MM.1S (cell line): ENCODE results near the gene ARAP2.

Experiments used
- DNase-seq: peaks from one replicate; pipeline ENCODE4 v3.0.0-alpha.2; 2015
- H2AFZ ChIP-seq: fragments of 300-600 bp; sonication (generic); 2 replicates; pipeline ENCODE4 v1.6.0; 2016; ENCODE audit warnings: antibody characterized with exemption, low read length
- H3F3A ChIP-seq: fragments of 300-600 bp; sonication (generic); 2 replicates; pipeline ENCODE4 v1.6.1; 2016; ENCODE audit warnings: mild to moderate bottlenecking, antibody characterized with exemption, low read length, moderate library complexity, mixed read lengths; ENCODE audit not compliant: insufficient read depth
- H3K27ac ChIP-seq: fragments of 300-600 bp; sonication (generic); 2 replicates; pipeline ENCODE4 v1.5.1; 2016; ENCODE audit warnings: mild to moderate bottlenecking, low read length
- H3K27me3 ChIP-seq: fragments of 300-600 bp; sonication (generic); replicated peaks from 2 replicates; pipeline ENCODE4 v1.6.0; 2016; ENCODE audit warnings: low read length; ENCODE audit not compliant: insufficient read depth
- H3K36me3 ChIP-seq: fragments of 300-600 bp; sonication (generic); replicated peaks from 2 replicates; pipeline ENCODE4 v1.6.1; 2016; ENCODE audit warnings: mild to moderate bottlenecking, low read length, mixed read lengths; ENCODE audit not compliant: insufficient read depth
- H3K4me1 ChIP-seq: fragments of 300-600 bp; sonication (generic); 2 replicates; pipeline ENCODE4 v1.6.1; 2016; ENCODE audit warnings: low read length, mixed read lengths
- H3K4me2 ChIP-seq: fragments of 300-600 bp; sonication (generic); 2 replicates; pipeline ENCODE4 v1.6.0; 2016; ENCODE audit warnings: low read depth, low read length
- H3K4me3 ChIP-seq: fragments of 300-600 bp; sonication (generic); 2 replicates; pipeline ENCODE4 v1.5.1; 2016; ENCODE audit warnings: low read length, mixed read lengths
- H3K79me2 ChIP-seq: fragments of 300-600 bp; sonication (generic); 2 replicates; pipeline ENCODE4 v1.6.1; 2016; ENCODE audit warnings: mixed run types, low read length, mixed read lengths
- H3K9ac ChIP-seq: fragments of 300-600 bp; sonication (generic); 2 replicates; pipeline ENCODE4 v1.6.1; 2016; ENCODE audit warnings: low read length, mixed read lengths
- H3K9me2 ChIP-seq: fragments of 300-600 bp; sonication (generic); replicated peaks from 2 replicates; pipeline ENCODE4 v1.6.1; 2016; ENCODE audit warnings: mild to moderate bottlenecking, low read length, mixed read lengths; ENCODE audit not compliant: insufficient read depth
- H3K9me3 ChIP-seq: fragments of 300-600 bp; sonication (generic); replicated peaks from 2 replicates; pipeline ENCODE4 v1.6.1; 2016; ENCODE audit warnings: mild to moderate bottlenecking, low read length, mixed read lengths; ENCODE audit not compliant: insufficient read depth
- H4K20me1 ChIP-seq: fragments of 300-600 bp; sonication (generic); 2 replicates; pipeline ENCODE4 v1.6.1; 2016; ENCODE audit warnings: mild to moderate bottlenecking, low read length, moderate library complexity, mixed read lengths; ENCODE audit not compliant: insufficient read depth
- CTCF ChIP-seq: fragments of 300-600 bp; sonication (generic); IDR thresholded peaks from 2 replicates; pipeline ENCODE4 v1.5.1; 2016; ENCODE audit warnings: antibody characterized with exemption, low read length, mixed read lengths
- EZH2 ChIP-seq: fragments of 300-600 bp; sonication (generic); optimal IDR thresholded peaks from 2 replicates; pipeline ENCODE3; 2017; ENCODE audit warnings: low read depth, mild to moderate bottlenecking, antibody characterized with exemption, low read length, mixed read lengths
- EZH2phosphoT487 ChIP-seq: fragments of 300-600 bp; sonication (generic); IDR thresholded peaks from 2 replicates; pipeline ENCODE4 v1.6.1; 2018; ENCODE audit warnings: antibody characterized with exemption, low read length

The ARAP2 gene

GRCh38 chr4:36099509-36099908 lies 144.8 kb downstream of the ARAP2 start:
- H3K9me3 ChIP-seq, result no peaks in the 10 kb centered on the region
- H3K4me1 ChIP-seq, result no peaks in the 10 kb centered on the region
- no peaks in the 10 kb centered on the region for H3K36me3 ChIP-seq
- H3K79me2 ChIP-seq, result no peaks in the 10 kb centered on the region
- DNase-seq, result no peak
- no peak overlapping the region for H3K4me2 ChIP-seq
- H3K27me3 ChIP-seq, result no peaks in the 10 kb centered on the region
- H2AFZ ChIP-seq, result no peak overlapping the region
- H3K9ac ChIP-seq, result no peak overlapping the region
- H3K27ac ChIP-seq, result no peak overlapping the region
- no peaks in the 10 kb centered on the region for H3K9me2 ChIP-seq
- TF ChIP-seq EZH2phosphoT487 (no peak), EZH2 (no peak), CTCF (no peak)
- H4K20me1 ChIP-seq, result no peaks in the 10 kb centered on the region
- no peaks in the 10 kb centered on the region for H3F3A ChIP-seq
- no peak overlapping the region for H3K4me3 ChIP-seq

GRCh38 chr4:36094995-36095394 lies 149.3 kb downstream of the ARAP2 start:
- no peaks in the 10 kb centered on the region for H3K79me2 ChIP-seq
- H3K9ac ChIP-seq, result no peak overlapping the region
- H2AFZ ChIP-seq, result no peak overlapping the region
- no peak overlapping the region for H3K27ac ChIP-seq
- no peaks in the 10 kb centered on the region for H3K9me3 ChIP-seq
- H4K20me1 ChIP-seq, result no peaks in the 10 kb centered on the region
- H3F3A ChIP-seq, result no peaks in the 10 kb centered on the region
- H3K4me3 ChIP-seq, result no peak overlapping the region
- H3K36me3 ChIP-seq, result no peaks in the 10 kb centered on the region; the same call in 1 of the 2 replicates
- no peak for DNase-seq
- no peaks in the 10 kb centered on the region for H3K4me1 ChIP-seq
- H3K4me2 ChIP-seq, result no peak overlapping the region
- no peaks in the 10 kb centered on the region for H3K27me3 ChIP-seq
- no peaks in the 10 kb centered on the region for H3K9me2 ChIP-seq
- TF ChIP-seq EZH2 (no peak), EZH2phosphoT487 (no peak), CTCF (no peak)

- no peak for TF ChIP-seq CTCF
- TF ChIP-seq EZH2, result no peak
- TF ChIP-seq EZH2phosphoT487, result no peak
- no peak overlapping the region for H3K4me2 ChIP-seq
- no peaks in the 10 kb centered on the region for H3K9me2 ChIP-seq
- H3K79me2 ChIP-seq, result no peaks in the 10 kb centered on the region
- no peaks in the 10 kb centered on the region; the same call in 1 of the 2 replicates for H3K36me3 ChIP-seq
- no peaks in the 10 kb centered on the region for H3K4me1 ChIP-seq
- H4K20me1 ChIP-seq, result no peaks in the 10 kb centered on the region
- no peaks in the 10 kb centered on the region for H3K27me3 ChIP-seq
- H2AFZ ChIP-seq, result no peak overlapping the region
- H3K9ac ChIP-seq, result no peak overlapping the region
- no peaks in the 10 kb centered on the region for H3K9me3 ChIP-seq
- DNase-seq, result no peak
- no peak overlapping the region for H3K4me3 ChIP-seq
- H3F3A ChIP-seq, result no peaks in the 10 kb centered on the region
- H3K27ac ChIP-seq, result no peak overlapping the region
Measured at GRCh38 chr4:36091997-36092396, 152.3 kb downstream of the ARAP2 start.
